ENCODE measurements around the gene XXYLT1.
"Not testable (repeated sequence)": the region's sequence is repeated elsewhere in the genome, so short reads cannot be mapped to it uniquely, and the experiment has no call there.

The XXYLT1 gene

GRCh38 chr3:195095704-195096036, 175.3 kb downstream of the XXYLT1 start:
- Mint-ChIP-seq H3K27me3 (no peaks in the 10 kb centered on the region), H3K27ac (no peak overlapping the region), H3K4me3 (no peak overlapping the region), H3K36me3 (peaks cover 2% of the 10 kb centered on the region), H3K9me3 (ENCODE audit: low read depth) (no peaks in the 10 kb centered on the region), H3K4me1 (ENCODE audit: low read depth) (peaks cover 4% of the 10 kb centered on the region)

DNA sequence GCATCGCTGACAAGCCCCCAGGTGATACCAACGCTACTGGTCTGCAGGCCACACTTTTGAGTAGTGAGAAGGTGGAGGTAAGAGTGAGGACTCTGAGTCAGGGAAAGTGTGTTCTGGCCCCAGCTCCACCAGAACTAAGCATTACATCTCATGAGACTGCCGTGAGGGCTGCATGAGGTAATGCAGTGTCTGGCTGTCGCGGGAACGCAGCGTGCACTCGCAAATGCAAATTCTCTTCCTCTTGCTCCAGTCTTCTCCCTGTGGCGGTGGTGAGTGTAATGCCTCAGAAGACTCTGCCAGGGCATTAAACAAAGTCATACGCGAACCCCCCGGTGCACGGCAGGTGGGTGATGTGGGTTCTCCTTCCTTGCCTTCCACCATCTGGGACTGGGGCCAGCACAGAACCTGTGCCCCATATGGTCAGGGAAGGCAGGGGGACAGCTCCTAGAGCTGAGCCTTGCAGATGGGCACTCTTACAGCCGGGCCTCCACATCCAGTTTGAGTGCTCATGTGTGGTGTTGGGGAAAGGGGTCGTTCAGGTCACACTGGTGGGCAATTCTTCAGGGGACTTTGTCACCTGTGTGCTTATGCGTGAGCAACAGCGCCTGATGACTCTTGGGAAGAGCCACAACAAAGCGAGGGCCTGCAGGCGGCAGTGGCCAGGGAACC, 175.8 kb downstream of the XXYLT1 start:
- H3K27me3 Mint-ChIP-seq = no peaks in the 10 kb centered on the region
- peaks cover 2% of the 10 kb centered on the region for H3K4me1 Mint-ChIP-seq (ENCODE audit: low read depth)
- no peak overlapping the region for H3K4me3 Mint-ChIP-seq
- H3K27ac Mint-ChIP-seq = peak overlapping the region; percentile 22
- H3K9me3 Mint-ChIP-seq (ENCODE audit: low read depth) = no peaks in the 10 kb centered on the region
- H3K36me3 Mint-ChIP-seq = peaks cover 2% of the 10 kb centered on the region

DNA sequence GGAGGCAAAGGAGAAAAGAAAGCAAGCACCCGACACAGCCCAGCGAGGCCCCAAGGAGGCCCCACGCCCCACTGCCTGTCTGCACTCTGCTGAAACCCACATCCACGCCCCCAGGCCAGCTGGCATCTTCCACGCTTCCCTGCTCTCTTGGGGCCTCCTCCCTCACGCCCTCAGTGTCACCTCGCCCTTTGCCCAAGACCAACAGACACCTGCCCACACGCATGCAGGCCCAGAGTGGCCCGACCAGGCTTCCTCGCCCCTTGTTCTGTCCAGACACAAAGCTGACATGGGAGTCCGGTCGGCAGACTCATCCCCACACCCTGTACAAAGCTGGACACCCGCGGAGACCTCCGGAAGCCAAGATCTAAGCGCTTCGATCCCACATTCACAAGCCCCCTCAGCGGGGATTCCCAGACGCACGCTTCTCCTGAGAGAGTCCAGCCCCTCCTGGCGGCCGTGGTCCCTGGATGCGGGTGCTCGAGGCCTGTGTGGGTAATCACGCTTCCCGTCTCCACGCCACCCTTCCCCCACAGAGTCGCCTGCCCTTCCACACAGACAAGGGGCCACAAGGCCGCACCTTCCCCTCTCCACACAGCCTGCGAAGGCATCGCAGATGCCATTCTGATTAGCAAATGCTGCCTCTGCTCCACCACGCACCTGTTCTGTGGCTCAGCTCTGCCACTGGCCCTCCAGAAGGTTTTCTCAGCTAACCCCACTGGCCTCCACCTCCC, 176.6 kb downstream of the XXYLT1 start:
- no peak overlapping the region for H3K27ac Mint-ChIP-seq
- no peaks in the 10 kb centered on the region for H3K9me3 Mint-ChIP-seq (ENCODE audit: low read depth)

DNA sequence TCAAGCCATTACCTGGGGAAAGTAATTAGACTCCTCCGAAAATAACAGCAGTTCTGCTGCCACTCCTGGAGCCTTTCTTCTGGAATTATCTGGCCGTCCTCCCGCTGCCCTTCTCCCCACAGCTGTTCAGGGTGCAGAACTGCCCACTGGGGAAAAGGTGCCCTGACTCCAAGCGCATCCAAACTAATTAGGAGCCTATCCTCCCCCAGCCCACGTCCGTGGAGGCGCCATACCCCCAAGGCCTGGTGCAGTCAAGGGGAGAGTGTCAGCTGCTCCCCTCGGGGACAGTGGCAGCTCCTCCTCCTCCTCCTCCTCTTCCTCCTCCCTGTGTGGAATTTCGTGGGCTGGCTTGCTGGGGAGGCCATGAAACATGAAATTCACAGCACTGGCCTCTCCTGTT, 177.2 kb downstream of the XXYLT1 start:
- H3K4me3 Mint-ChIP-seq = no peak overlapping the region
- H3K27ac Mint-ChIP-seq = no peak overlapping the region
- no peaks in the 10 kb centered on the region for H3K27me3 Mint-ChIP-seq
- H3K9me3 Mint-ChIP-seq (ENCODE audit: low read depth) = no peaks in the 10 kb centered on the region
- H3K36me3 Mint-ChIP-seq = peaks cover 2% of the 10 kb centered on the region
- peaks cover 2% of the 10 kb centered on the region for H3K4me1 Mint-ChIP-seq (ENCODE audit: low read depth)

More for the DNA sequence above, 176.6 kb downstream of the XXYLT1 start:
- Mint-ChIP-seq H3K4me3 (no peak overlapping the region), H3K36me3 (peaks cover 2% of the 10 kb centered on the region), H3K27me3 (no peaks in the 10 kb centered on the region), H3K4me1 (ENCODE audit: low read depth) (peaks cover 2% of the 10 kb centered on the region)

DNA sequence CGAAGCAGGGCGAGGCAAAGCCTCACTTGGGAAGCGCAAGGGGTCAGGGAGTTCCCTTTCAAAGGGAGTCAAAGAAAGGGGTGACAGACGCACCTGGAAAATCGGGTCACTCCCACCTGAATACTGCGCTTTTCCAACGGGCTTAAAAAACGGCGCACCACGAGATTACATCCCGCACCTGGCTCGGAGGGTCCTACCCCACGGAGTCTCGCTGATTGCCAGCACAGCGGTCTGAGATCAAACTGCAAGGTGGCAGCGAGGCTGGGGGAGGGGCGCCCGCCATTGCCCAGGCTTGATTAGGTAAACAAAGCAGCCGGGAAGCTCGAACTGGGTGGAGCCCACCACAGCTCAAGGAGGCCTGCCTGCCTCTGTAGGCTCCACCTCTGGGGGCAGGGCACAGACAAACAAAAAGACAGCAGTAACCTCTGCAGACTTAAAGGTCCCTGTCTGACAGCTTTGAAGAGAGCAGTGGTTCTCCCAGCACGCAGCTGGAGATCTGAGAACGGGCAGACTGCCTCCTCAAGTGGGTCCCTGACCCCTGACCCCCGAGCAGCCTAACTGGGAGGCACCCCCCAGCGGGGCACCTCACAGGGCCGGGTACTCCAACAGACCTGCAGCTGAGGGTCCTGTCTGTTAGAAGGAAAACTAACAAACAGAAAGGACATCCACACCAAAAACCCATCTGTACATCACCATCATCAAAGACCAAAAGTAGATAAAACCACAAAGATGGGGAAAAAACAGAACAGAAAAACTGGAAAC, 182.9 kb downstream of the XXYLT1 start:
- H3K4me1 Mint-ChIP-seq (ENCODE audit: low read depth); H3K36me3 Mint-ChIP-seq; H3K9me3 Mint-ChIP-seq (ENCODE audit: low read depth); H3K27me3 Mint-ChIP-seq: not testable (repeated sequence)
- H3K27ac Mint-ChIP-seq = peak overlapping the region; percentile 70
- peak overlapping the region; percentile 73 for H3K4me3 Mint-ChIP-seq

- Mint-ChIP-seq H3K9me3 (ENCODE audit: low read depth) (no peaks in the 10 kb centered on the region), H3K27me3 (no peaks in the 10 kb centered on the region), H3K4me3 (peak overlapping the region; percentile 73), H3K27ac (peak overlapping the region; percentile 70), H3K4me1 (ENCODE audit: low read depth) (peaks cover 6% of the 10 kb centered on the region), H3K36me3 (no peaks in the 10 kb centered on the region)
These were observed 183.6 kb downstream of the XXYLT1 start for GRCh38 chr3:195087328-195087727.

DNA sequence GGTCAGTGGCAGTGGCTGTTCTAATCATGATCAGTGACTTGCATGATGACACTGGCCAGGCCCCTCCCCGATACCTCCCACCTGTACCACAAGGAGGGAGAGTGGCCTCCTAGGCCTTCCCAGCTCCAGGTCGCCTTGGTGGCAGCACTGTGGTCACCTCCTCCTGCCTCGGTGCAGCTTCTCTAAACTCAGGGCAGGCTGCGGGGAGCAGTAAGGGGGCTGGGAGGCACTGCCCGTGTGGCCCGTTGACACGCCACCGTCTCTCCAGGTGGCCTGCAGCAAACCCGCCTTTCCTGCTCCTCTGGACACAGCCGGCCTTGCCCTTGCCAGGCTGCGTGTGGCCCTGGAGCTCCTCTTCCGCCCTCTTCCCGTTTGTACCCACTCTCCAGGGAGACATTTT, 184.1 kb downstream of the XXYLT1 start:
- H3K27me3 Mint-ChIP-seq = no peaks in the 10 kb centered on the region
- no peaks in the 10 kb centered on the region for H3K36me3 Mint-ChIP-seq
- peaks cover 6% of the 10 kb centered on the region for H3K4me1 Mint-ChIP-seq (ENCODE audit: low read depth)
- no peak overlapping the region for H3K27ac Mint-ChIP-seq
- peak overlapping the region; percentile 73 for H3K4me3 Mint-ChIP-seq
- H3K9me3 Mint-ChIP-seq (ENCODE audit: low read depth) = no peaks in the 10 kb centered on the region

GRCh38 chr3:195086341-195086740, 184.6 kb downstream of the XXYLT1 start:
- Mint-ChIP-seq H3K4me1 (ENCODE audit: low read depth) (peaks cover 8% of the 10 kb centered on the region), H3K4me3 (no peak overlapping the region), H3K27ac (peak overlapping the region; percentile 13), H3K36me3 (no peaks in the 10 kb centered on the region), H3K27me3 (no peaks in the 10 kb centered on the region), H3K9me3 (ENCODE audit: low read depth) (no peaks in the 10 kb centered on the region)

DNA sequence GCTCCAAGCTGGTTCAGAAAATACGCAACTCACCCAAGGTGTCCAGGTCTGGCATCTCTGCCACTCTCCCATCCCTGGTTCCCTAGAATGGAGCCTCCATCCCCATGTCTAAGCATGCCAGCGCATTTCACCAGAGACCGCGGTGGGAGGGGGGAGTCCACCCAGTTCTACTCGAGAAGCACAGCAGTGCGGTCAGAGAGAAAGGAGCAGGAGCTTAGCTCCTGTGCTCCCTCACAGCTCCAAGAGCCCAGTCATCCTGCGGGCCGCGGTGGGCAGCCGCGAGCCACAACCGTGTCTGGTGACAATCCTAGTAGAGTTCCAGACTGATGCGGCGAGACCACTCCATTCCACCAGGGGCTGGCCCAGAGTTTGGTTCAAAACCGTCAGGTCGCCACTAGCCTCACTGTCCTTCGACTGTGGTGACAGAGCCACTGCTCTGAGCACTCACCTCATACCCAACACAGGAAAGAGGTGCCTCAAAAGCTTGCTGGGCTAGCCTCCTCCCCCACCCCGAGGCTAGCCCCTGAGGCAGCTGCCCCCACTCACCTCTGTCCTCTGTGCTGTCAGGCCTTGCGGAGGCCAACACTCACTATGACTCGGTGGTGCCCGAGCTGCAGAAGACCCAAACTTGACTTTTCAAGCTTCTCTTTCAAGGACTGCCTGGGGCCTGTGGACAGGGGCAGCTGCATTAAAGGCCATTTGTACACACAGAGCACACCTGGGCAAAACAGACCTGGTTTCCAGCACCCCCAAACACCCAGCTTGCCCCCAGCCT, 185.4 kb downstream of the XXYLT1 start:
- Mint-ChIP-seq H3K9me3 (ENCODE audit: low read depth) (no peaks in the 10 kb centered on the region), H3K27me3 (no peaks in the 10 kb centered on the region), H3K4me1 (ENCODE audit: low read depth) (peaks cover 8% of the 10 kb centered on the region), H3K36me3 (no peaks in the 10 kb centered on the region), H3K27ac (no peak overlapping the region), H3K4me3 (no peak overlapping the region)

- H3K4me1 Mint-ChIP-seq (ENCODE audit: low read depth) = peaks cover 10% of the 10 kb centered on the region
- H3K27ac Mint-ChIP-seq = no peak overlapping the region
- H3K9me3 Mint-ChIP-seq (ENCODE audit: low read depth) = no peaks in the 10 kb centered on the region
- no peak overlapping the region for H3K4me3 Mint-ChIP-seq
- H3K27me3 Mint-ChIP-seq = no peaks in the 10 kb centered on the region
- no peaks in the 10 kb centered on the region for H3K36me3 Mint-ChIP-seq
These were observed 186.2 kb downstream of the XXYLT1 start for GRCh38 chr3:195084746-195085145.

DNA sequence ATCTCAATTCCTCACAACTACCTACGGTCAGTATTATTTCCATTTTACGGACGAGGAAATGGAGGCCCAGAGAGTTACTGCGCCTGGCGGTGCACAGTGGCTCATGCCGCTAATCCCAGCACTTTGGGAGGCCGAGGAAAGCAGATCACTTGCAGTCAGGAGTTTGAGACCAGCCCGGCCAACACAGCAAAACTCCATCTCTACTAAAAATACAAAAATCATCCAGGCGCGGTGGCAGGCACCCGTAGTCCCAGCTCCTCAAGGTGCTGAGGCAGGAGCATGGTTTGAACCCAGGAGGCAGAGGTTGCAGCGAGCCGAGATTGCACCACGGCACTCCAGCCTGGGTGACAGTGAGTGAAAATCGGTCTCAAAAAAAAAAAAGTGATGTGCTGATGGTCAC, 187.3 kb downstream of the XXYLT1 start:
- Mint-ChIP-seq H3K9me3 (ENCODE audit: low read depth) (no peaks in the 10 kb centered on the region), H3K4me1 (ENCODE audit: low read depth) (peaks cover 11% of the 10 kb centered on the region), H3K36me3 (no peaks in the 10 kb centered on the region), H3K4me3 (no peak overlapping the region), H3K27me3 (no peaks in the 10 kb centered on the region), H3K27ac (no peak overlapping the region)

DNA sequence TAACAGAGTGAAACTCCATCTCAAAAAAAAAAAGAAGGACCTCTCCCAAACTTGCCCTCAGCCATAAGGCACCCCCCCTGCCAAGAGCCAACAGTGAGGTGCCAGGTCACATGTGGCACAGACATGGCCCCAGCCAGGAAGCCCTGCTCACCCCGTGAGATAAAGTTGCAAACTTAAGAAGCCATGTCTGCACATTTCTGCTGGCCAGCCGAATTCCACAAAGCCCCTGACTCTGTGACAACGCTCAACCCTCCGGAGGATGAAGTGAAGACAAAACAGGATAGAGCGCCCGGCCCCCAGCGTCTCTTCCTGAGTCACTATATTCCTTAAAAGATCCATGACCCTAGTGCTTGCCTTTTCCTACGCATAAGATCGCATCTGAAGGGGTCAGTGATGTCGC, 188.1 kb downstream of the XXYLT1 start:
- H3K4me3 Mint-ChIP-seq = no peak overlapping the region
- peaks cover 11% of the 10 kb centered on the region for H3K4me1 Mint-ChIP-seq (ENCODE audit: low read depth)
- no peak overlapping the region for H3K27ac Mint-ChIP-seq
- no peaks in the 10 kb centered on the region for H3K27me3 Mint-ChIP-seq
- no peaks in the 10 kb centered on the region for H3K9me3 Mint-ChIP-seq (ENCODE audit: low read depth)
- H3K36me3 Mint-ChIP-seq = no peaks in the 10 kb centered on the region

GRCh38 chr3:195081242-195081963, 189.6 kb downstream of the XXYLT1 start:
- H3K27ac Mint-ChIP-seq = no peak overlapping the region
- no peaks in the 10 kb centered on the region for H3K27me3 Mint-ChIP-seq
- no peaks in the 10 kb centered on the region for H3K9me3 Mint-ChIP-seq (ENCODE audit: low read depth)
- H3K4me1 Mint-ChIP-seq (ENCODE audit: low read depth) = peaks cover 5% of the 10 kb centered on the region
- no peaks in the 10 kb centered on the region for H3K36me3 Mint-ChIP-seq
- no peak overlapping the region for H3K4me3 Mint-ChIP-seq

DNA sequence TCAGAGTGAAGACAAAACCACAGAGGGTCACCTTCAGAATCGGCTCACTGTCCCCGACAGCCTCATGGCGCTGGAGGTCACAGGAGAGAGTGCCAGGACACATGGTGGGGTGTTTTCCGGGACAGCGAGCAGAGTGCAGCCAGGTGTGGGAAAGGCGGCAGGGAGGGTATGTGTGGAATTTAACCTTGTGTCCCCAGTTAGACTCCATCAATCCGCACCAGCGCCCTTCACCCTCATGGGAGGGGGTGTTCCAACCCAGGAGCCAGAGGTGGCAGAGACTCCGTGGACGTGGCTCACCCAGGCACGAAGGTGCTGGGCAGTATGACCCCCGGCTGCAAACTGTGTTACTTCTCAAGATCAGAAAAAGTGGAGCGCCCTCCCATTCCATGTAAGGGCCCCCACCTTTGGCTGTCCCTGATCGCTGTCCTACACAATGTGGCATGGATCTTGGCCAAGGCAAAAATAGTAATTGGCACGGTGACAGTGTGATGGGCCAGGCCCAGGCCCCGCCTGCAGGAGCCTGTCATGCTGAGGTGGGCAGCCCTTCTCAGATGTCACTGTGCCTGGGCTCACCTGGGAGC, 190.3 kb downstream of the XXYLT1 start:
- Mint-ChIP-seq H3K4me1 (ENCODE audit: low read depth) (peaks cover 5% of the 10 kb centered on the region), H3K27ac (no peak overlapping the region), H3K36me3 (no peaks in the 10 kb centered on the region), H3K9me3 (ENCODE audit: low read depth) (no peaks in the 10 kb centered on the region), H3K27me3 (no peaks in the 10 kb centered on the region), H3K4me3 (no peak overlapping the region)
